HCT116 (cell line): ENCODE data around the gene TOM1. TPM values are rescaled to one million over a fixed set of nuclear protein-coding genes. Genes with fewer than 3 reads are reported as not detected.

Experiments used
- ATAC-seq: fragments of 200-7000 bp; cut with Tn5 transposase; 2 replicates; pipeline ENCODE4 v1.9.1; 2020; ENCODE audit warnings: mild to moderate bottlenecking, moderate library complexity
- BruUV-seq: library from RNA; stranded (reverse); fragments of 400-500 nt; replicated peaks from 2 replicates; lab custom pipeline; 2021; lab: Mats Ljungman, UMichigan
- CTCF ChIA-PET: fragments of 300-600 bp; sonication (Branson Sonifier 250); formaldehyde crosslinking; loops from one replicate; lab custom pipeline; 2021; ENCODE audit warnings: antibody characterized with exemption; lab: Charles Lee
- POLR2A ChIA-PET: fragments of 300-600, 350-600 bp; sonication (Branson Sonifier 250); formaldehyde crosslinking; loops from one replicate; lab custom pipeline; 2021; ENCODE audit warnings: antibody characterized with exemption; lab: Charles Lee
- RAD21 ChIA-PET, 2 experiments: fragments of 300-600 bp; sonication (Branson Sonifier 250); formaldehyde crosslinking; loops; one replicate each; lab custom pipeline; 2023; ENCODE audit warnings: low total read pairs in 2 of 2; ENCODE audit not compliant: uncharacterized antibody in 2 of 2, unreplicated experiment in 2 of 2, low non-redundant PET in 1 of 2; lab: Charles Lee
- DNase-seq: peaks from one replicate; pipeline ENCODE4 v3.0.0-alpha.2; 2010; ENCODE audit warnings: low read depth, low spot score
- H2AFZ ChIP-seq: fragments of 200-600 bp; shearing (Covaris generic), sonication (generic); 2 replicates; pipeline ENCODE4 v1.6.1; 2017; ENCODE audit warnings: low read depth, mixed run types, mixed read lengths, antibody characterized with exemption, low read length; ENCODE audit not compliant: poor library complexity, severe bottlenecking
- H3K27ac ChIP-seq: 2 replicates; pipeline ENCODE4 v1.5.1; 2012; ENCODE audit warnings: low read depth, low read length
- H3K27me3 ChIP-seq: fragments of 200-600 bp; sonication (generic); 2 replicates; pipeline ENCODE4 v1.6.1; 2016; ENCODE audit warnings: mixed run types, low read length, mixed read lengths; ENCODE audit not compliant: insufficient read depth
- H3K36me3 ChIP-seq, 2 experiments: fragments of 200-500 bp in 1 of 2; fragments of 200-600 bp in 1 of 2; sonication (Bioruptor generic) in 1 of 2; sonication (generic) in 1 of 2; 2 replicates each; pipeline versions ENCODE4 v1.5.1 to v1.6.1; 2014 to 2016; ENCODE audit warnings: low read length in 2 of 2, inconsistent platforms in 1 of 2, mixed read lengths in 1 of 2, mixed run types in 1 of 2; ENCODE audit not compliant: insufficient read depth in 2 of 2, control insufficient read depth in 1 of 2
- H3K4me1 ChIP-seq, 2 experiments: fragments of 200-600 bp in 1 of 2; sonication (generic) in 1 of 2; 2 replicates each; pipeline versions ENCODE4 v1.5.1 to v1.6.1; 2012 to 2017; ENCODE audit warnings: low read length in 2 of 2, inconsistent platforms in 1 of 2, mild to moderate bottlenecking in 1 of 2, mixed read lengths in 1 of 2, mixed run types in 1 of 2, moderate library complexity in 1 of 2; ENCODE audit not compliant: insufficient read depth in 2 of 2, control insufficient read depth in 1 of 2
- H3K4me2 ChIP-seq: fragments of 200-600 bp; sonication (generic); 2 replicates; pipeline ENCODE4 v1.6.1; 2017; ENCODE audit warnings: mixed run types, low read length, mixed read lengths
- H3K4me3 ChIP-seq, 2 experiments: fragments of 200-600 bp in 1 of 2; sonication (generic) in 1 of 2; replicated peaks in 1 of 2; 2 replicates each; pipeline ENCODE4 v1.5.1; 2011 to 2016; ENCODE audit warnings: low read length in 2 of 2, control low read depth in 1 of 2, low read depth in 1 of 2, mild to moderate bottlenecking in 1 of 2, mixed read lengths in 1 of 2, mixed run types in 1 of 2
- H3K79me2 ChIP-seq: fragments of 200-600 bp; sonication (generic); 2 replicates; pipeline ENCODE4 v1.6.1; 2017; ENCODE audit warnings: mild to moderate bottlenecking, mixed run types, low read length, moderate library complexity, mixed read lengths; ENCODE audit not compliant: insufficient read depth
- H3K9ac ChIP-seq: fragments of 200-600 bp; sonication (generic); 2 replicates; pipeline ENCODE4 v1.6.1; 2016; ENCODE audit warnings: low read length, mixed read lengths
- H3K9me2 ChIP-seq: fragments of 200-600 bp; sonication (generic), shearing (Covaris generic); 2 replicates; pipeline ENCODE4 v1.6.1; 2017; ENCODE audit warnings: mixed run types, mild to moderate bottlenecking, moderate library complexity; ENCODE audit not compliant: insufficient read depth
- H3K9me3 ChIP-seq, 2 experiments: fragments of 200-500 bp in 1 of 2; fragments of 200-600 bp in 1 of 2; sonication (Bioruptor generic) in 1 of 2; sonication (generic) in 1 of 2; 2 replicates each; pipeline ENCODE4 v1.6.1; 2014 to 2017; ENCODE audit warnings: low read length in 2 of 2, mixed read lengths in 2 of 2, inconsistent platforms in 1 of 2, low read depth in 1 of 2, mild to moderate bottlenecking in 1 of 2, mixed run types in 1 of 2, moderate library complexity in 1 of 2; ENCODE audit not compliant: control insufficient read depth in 1 of 2, insufficient read depth in 1 of 2
- H4K20me1 ChIP-seq: fragments of 200-600 bp; sonication (generic), shearing (Covaris generic); 2 replicates; pipeline ENCODE4 v1.6.1; 2017; ENCODE audit warnings: mixed run types, mild to moderate bottlenecking, moderate library complexity; ENCODE audit not compliant: insufficient read depth
- CEBPB ChIP-seq: IDR thresholded peaks from 2 replicates; pipeline ENCODE4 v1.6.1; 2012; ENCODE audit warnings: low read depth
- ELF1 ChIP-seq: IDR thresholded peaks from 2 replicates; pipeline ENCODE4 v1.6.1; 2012; ENCODE audit warnings: low read depth, borderline replicate concordance
- EZH2 ChIP-seq: fragments of 200-600 bp; sonication (generic); IDR thresholded peaks from 2 replicates; pipeline ENCODE4 v1.6.1; 2017; ENCODE audit warnings: antibody characterized with exemption, mixed run types
- REST ChIP-seq: IDR thresholded peaks from 2 replicates; pipeline ENCODE4 v1.6.1; 2012; ENCODE audit warnings: low read depth
- TCF7L2 ChIP-seq: IDR thresholded peaks from 2 replicates; pipeline ENCODE4 v1.7.0; 2011; ENCODE audit warnings: borderline replicate concordance, inconsistent platforms; ENCODE audit not compliant: insufficient read depth, insufficient read length; ENCODE audit errors: extremely low read depth
- ZNF274 ChIP-seq: fragments of 200-500 bp; sonication (Bioruptor generic); IDR thresholded peaks from 2 replicates; pipeline ENCODE4 v1.6.1; 2014; ENCODE audit warnings: mild to moderate bottlenecking, low read depth, low read length, inconsistent platforms
- intact Hi-C: fragments of 100-400 bp; cut with micrococcal nuclease; formaldehyde crosslinking; loops from 2 replicates; pipeline ENCODE4 v1.10.0; 2022
- total RNA-seq: library from RNA; stranded (reverse); gene quantifications from one replicate; pipeline ENCODE4 v1.2.1, GENCODE V29; 2021; ENCODE audit not compliant: unreplicated experiment

Gene TOM1
- total RNA-seq, 1 experiment from 2014 or later = 18.0 TPM

- no peaks in the 10 kb centered on the region for H3K9me3 ChIP-seq
- H3K4me2 ChIP-seq = no peak overlapping the region
- no peak overlapping the region for H2AFZ ChIP-seq
- TF ChIP-seq TCF7L2 = no peak
- no peak for TF ChIP-seq CEBPB
- no peak for TF ChIP-seq EZH2
- no peak for TF ChIP-seq ELF1
- no peak for TF ChIP-seq ZNF274
- no peak for TF ChIP-seq REST
- RAD21 ChIA-PET = no interaction called here
- no peak overlapping the region for H3K9ac ChIP-seq
- H3K4me1 ChIP-seq = peaks cover 12 to 21% of the 10 kb centered on the region in 2 experiments
- no peaks in the 10 kb centered on the region for H3K27me3 ChIP-seq
- ATAC-seq = no peak
- CTCF ChIA-PET = no interaction called here
- no TSS peak for BruUV-seq
- H3K36me3 ChIP-seq = peaks cover 2 to 18% of the 10 kb centered on the region in 2 experiments; a peak in 2 of 4 replicates
- no peak for DNase-seq
- H3K79me2 ChIP-seq = peaks cover 10% of the 10 kb centered on the region
- intact Hi-C loops = no loop called here
- POLR2A ChIA-PET = no interaction called here
- H3K27ac ChIP-seq = no peak overlapping the region
- H3K4me3 ChIP-seq = no peak overlapping the region
- no peaks in the 10 kb centered on the region for H4K20me1 ChIP-seq
- H3K9me2 ChIP-seq = no peaks in the 10 kb centered on the region
These were observed 85.4 kb downstream of the TOM1 start for GRCh38 chr22:35384975-35385588.
